Uterus (tissue), 2 donors: ENCODE results near the gene PLXNB1.

Source experiments
- CTCF ChIP-seq, 4 experiments: fragments of 200-600 bp in 2 of 4; fragments of 450-650 bp in 2 of 4; sonication (generic) in 2 of 4; IDR thresholded peaks; one replicate each; pipeline ENCODE4 v1.5.1; 2016 to 2019; ENCODE audit warnings: antibody characterized with exemption in 4 of 4, mild to moderate bottlenecking in 2 of 4, moderate library complexity in 1 of 4
- POLR2A ChIP-seq, 2 donors: fragments of 450-650 bp; IDR thresholded peaks; one replicate each; pipeline ENCODE4 v1.6.1; 2016; ENCODE audit warnings: antibody characterized with exemption in 2 of 2, mild to moderate bottlenecking in 1 of 2, moderate library complexity in 1 of 2

- TF ChIP-seq CTCF (IDR thresholded peaks at IDR 0.05) (no peak), POLR2A (IDR thresholded peaks at IDR 0.05) (no peak)
Measured at GRCh38 chr3:48405343-48405881, 24.5 kb downstream of the PLXNB1 start.
